Measurements from ENCODE around the gene ADAR. TPM values are rescaled to one million over a fixed set of nuclear protein-coding genes. Genes with fewer than 3 reads are reported as not detected.

ADAR gene
- total and polyA plus RNA-seq, 2 experiments from 2014 or later = 61.3 to 71.3 TPM

- Histone ChIP-seq H3K36me3 (ENCODE audit: low read depth) (no peaks in the 10 kb centered on the region), H3K9me2 (ENCODE audit: insufficient read depth) (no peaks in the 10 kb centered on the region), H2AFZ (no peak within 1 kb of the TSS), H3K27ac (no peak within 1 kb of the TSS), H3K4me2 (ENCODE audit: unreplicated experiment) (peak within 1 kb of the TSS; percentile 60), H4K20me1 (ENCODE audit: insufficient read depth) (no peaks in the 10 kb centered on the region), H3K4me3 (peak within 1 kb of the TSS; percentile 60), H3K27me3 (replicated peaks; ENCODE audit: insufficient read depth) (peaks cover 8% of the 10 kb centered on the region), H3K79me2 (ENCODE audit: insufficient read depth) (no peaks in the 10 kb centered on the region), H3K9ac (no peak within 1 kb of the TSS), H3K4me1 (ENCODE audit: insufficient read depth) (no peaks in the 10 kb centered on the region), H3K9me3 (ENCODE audit: low read depth) (no peaks in the 10 kb centered on the region), H3F3A (ENCODE audit: insufficient read depth) (no peaks in the 10 kb centered on the region)
- WGBS, 2 experiments (ENCODE audit: low coverage in 1 of 2, low lambda C conversion rate in 2 of 2, missing lambda C conversion rate in 2 of 2) = 1 to 4% methylated on average over 38 to 48 of the region's 53 CpGs
- in situ Hi-C loops (cut with MboI) = loop anchor here (10.0 kb wide), 1 partner anchor 317 kb away; no protein-coding TSS in a partner anchor
- TF ChIP-seq EZH2phosphoT487 (IDR thresholded peaks at IDR 0.05; ENCODE audit: insufficient read depth, low read depth) = no peak
- TF ChIP-seq EZH2 (IDR thresholded peaks at IDR 0.05; ENCODE audit: insufficient read depth, poor library complexity, severe bottlenecking) = no peak
- peak; percentile 72 for DNase-seq
These were observed 40.4 kb downstream of the ADAR start, which contains the start of gene CHRNB2 for GRCh38 chr1:154567386-154568156. TSS of gene CHRNB2 (plus strand) at chr1:154567778. CDS start at chr1:154568045, 267 bp downstream.

GRCh38 chr1:154565876-154566275 is 42.1 kb downstream of the ADAR start:
- WGBS, 2 experiments (ENCODE audit: low coverage in 1 of 2, low lambda C conversion rate in 2 of 2, missing lambda C conversion rate in 2 of 2) = 72 to 75% methylated on average over 6 of the region's 6 CpGs
- TF ChIP-seq EZH2 (IDR thresholded peaks at IDR 0.05; ENCODE audit: insufficient read depth, poor library complexity, severe bottlenecking) (no peak), EZH2phosphoT487 (IDR thresholded peaks at IDR 0.05; ENCODE audit: insufficient read depth, low read depth) (no peak)
- H3K9ac ChIP-seq = no peak overlapping the region
- no peak overlapping the region for H3K4me2 ChIP-seq (ENCODE audit: unreplicated experiment)
- in situ Hi-C loops (cut with MboI) = loop anchor here (10.0 kb wide), 1 partner anchor 319 kb away; no protein-coding TSS in a partner anchor
- H3K79me2 ChIP-seq (ENCODE audit: insufficient read depth) = no peaks in the 10 kb centered on the region
- no peak overlapping the region for H3K27ac ChIP-seq
- H3K4me1 ChIP-seq (ENCODE audit: insufficient read depth) = no peaks in the 10 kb centered on the region
- H3K9me3 ChIP-seq (ENCODE audit: low read depth) = no peaks in the 10 kb centered on the region
- no peaks in the 10 kb centered on the region for H3K9me2 ChIP-seq (ENCODE audit: insufficient read depth)
- no peak for DNase-seq
- H3K4me3 ChIP-seq = no peak overlapping the region
- H4K20me1 ChIP-seq (ENCODE audit: insufficient read depth) = no peaks in the 10 kb centered on the region
- H3K27me3 ChIP-seq (replicated peaks; ENCODE audit: insufficient read depth) = peaks cover 8% of the 10 kb centered on the region
- H3F3A ChIP-seq (ENCODE audit: insufficient read depth) = no peaks in the 10 kb centered on the region
- no peaks in the 10 kb centered on the region for H3K36me3 ChIP-seq (ENCODE audit: low read depth)
- no peak overlapping the region for H2AFZ ChIP-seq

GRCh38 chr1:154559466-154560044 is 48.4 kb downstream of the ADAR start:
- H3K9me2 ChIP-seq (ENCODE audit: insufficient read depth) = no peaks in the 10 kb centered on the region
- in situ Hi-C loops (cut with MboI) = loop anchor here (10.0 kb wide), 1 partner anchor 325 kb away; no protein-coding TSS in a partner anchor
- peak overlapping the region; percentile 77 for H3K9ac ChIP-seq
- H3K9me3 ChIP-seq (ENCODE audit: low read depth) = no peaks in the 10 kb centered on the region
- peak overlapping the region; percentile 82 for H3K27ac ChIP-seq
- H3K27me3 ChIP-seq (replicated peaks; ENCODE audit: insufficient read depth) = no peaks in the 10 kb centered on the region
- 4% methylated on average over 13 of the region's 13 CpGs for WGBS, 2 experiments (ENCODE audit: low coverage in 1 of 2, low lambda C conversion rate in 2 of 2, missing lambda C conversion rate in 2 of 2)
- H3K4me1 ChIP-seq (ENCODE audit: insufficient read depth) = peaks cover 12% of the 10 kb centered on the region
- H3F3A ChIP-seq (ENCODE audit: insufficient read depth) = peaks cover 9% of the 10 kb centered on the region
- H4K20me1 ChIP-seq (ENCODE audit: insufficient read depth) = no peaks in the 10 kb centered on the region
- H3K4me2 ChIP-seq (ENCODE audit: unreplicated experiment) = peak overlapping the region; percentile 86
- H3K4me3 ChIP-seq = peak overlapping the region; percentile 100
- peaks cover 9% of the 10 kb centered on the region; the same call in 1 of the 2 replicates for H3K36me3 ChIP-seq (ENCODE audit: low read depth)
- H2AFZ ChIP-seq = peak overlapping the region; percentile 88
- TF ChIP-seq EZH2phosphoT487 (IDR thresholded peaks at IDR 0.05; ENCODE audit: insufficient read depth, low read depth) (no peak), EZH2 (IDR thresholded peaks at IDR 0.05; ENCODE audit: insufficient read depth, poor library complexity, severe bottlenecking) (no peak)
- peak; percentile 94 for DNase-seq
- H3K79me2 ChIP-seq (ENCODE audit: insufficient read depth) = peaks cover 36% of the 10 kb centered on the region

- peak; percentile 99 for DNase-seq
- TF ChIP-seq EZH2 (IDR thresholded peaks at IDR 0.05; ENCODE audit: insufficient read depth, poor library complexity, severe bottlenecking) = no peak
- no peak for TF ChIP-seq EZH2phosphoT487 (IDR thresholded peaks at IDR 0.05; ENCODE audit: insufficient read depth, low read depth)
- peaks cover 15% of the 10 kb centered on the region for H3K36me3 ChIP-seq (ENCODE audit: low read depth)
- no peaks in the 10 kb centered on the region for H3K9me3 ChIP-seq (ENCODE audit: low read depth)
- peak overlapping the region; percentile 86 for H3K4me2 ChIP-seq (ENCODE audit: unreplicated experiment)
- in situ Hi-C loops (cut with MboI) = no loop called here
- 1% methylated on average over 45 to 48 of the region's 57 CpGs for WGBS, 2 experiments (ENCODE audit: low coverage in 1 of 2, low lambda C conversion rate in 2 of 2, missing lambda C conversion rate in 2 of 2)
- H2AFZ ChIP-seq = peak overlapping the region; percentile 88
- H3K4me1 ChIP-seq (ENCODE audit: insufficient read depth) = peaks cover 12% of the 10 kb centered on the region
- H3K27ac ChIP-seq = peak overlapping the region; percentile 82
- no peaks in the 10 kb centered on the region for H3K9me2 ChIP-seq (ENCODE audit: insufficient read depth)
- H4K20me1 ChIP-seq (ENCODE audit: insufficient read depth) = no peaks in the 10 kb centered on the region
- no peaks in the 10 kb centered on the region for H3K27me3 ChIP-seq (replicated peaks; ENCODE audit: insufficient read depth)
- peak overlapping the region; percentile 77 for H3K9ac ChIP-seq
- H3K79me2 ChIP-seq (ENCODE audit: insufficient read depth) = peaks cover 43% of the 10 kb centered on the region
- H3K4me3 ChIP-seq = peak overlapping the region; percentile 100
- peaks cover 9% of the 10 kb centered on the region for H3F3A ChIP-seq (ENCODE audit: insufficient read depth)
These were observed 49.1 kb downstream of the ADAR start for GRCh38 chr1:154558720-154559465.
